Measurements from ENCODE around the gene ZNF200. TPM values are rescaled to one million over a fixed set of nuclear protein-coding genes. Genes with fewer than 3 reads are reported as not detected.
"Not testable (repeated sequence)": the region's sequence is repeated elsewhere in the genome, so short reads cannot be mapped to it uniquely, and the experiment has no call there.

Gene ZNF200
- total RNA-seq, 1 donor from 2014 or later: 12.4 TPM

GRCh38 chr16:3281222-3281820, 46.4 kb upstream of the ZNF200 start:
- peaks cover 19% of the 10 kb centered on the region for H3K27me3 Mint-ChIP-seq
- DNase-seq (ENCODE audit: extremely low spot score, unreplicated experiment): no peak
- peak overlapping the region; percentile 72 for H3K4me3 Mint-ChIP-seq
- H3K36me3 Mint-ChIP-seq: peaks cover 23% of the 10 kb centered on the region
- H3K27ac Mint-ChIP-seq: peak overlapping the region; percentile 43
- no peaks in the 10 kb centered on the region for H3K9me3 Mint-ChIP-seq
- peaks cover 14% of the 10 kb centered on the region for H3K4me1 Mint-ChIP-seq (ENCODE audit: unreplicated experiment)
- no peak for TF ChIP-seq CTCF (conservative IDR thresholded peaks at IDR 0.05)

GRCh38 chr16:3276679-3277078, 41.7 kb upstream of the ZNF200 start:
- Mint-ChIP-seq H3K36me3 (no peaks in the 10 kb centered on the region), H3K9me3 (no peaks in the 10 kb centered on the region), H3K27ac (no peak overlapping the region), H3K4me3 (no peak overlapping the region), H3K4me1 (ENCODE audit: unreplicated experiment) (no peaks in the 10 kb centered on the region), H3K27me3 (peaks cover 34% of the 10 kb centered on the region)
- TF ChIP-seq CTCF (conservative IDR thresholded peaks at IDR 0.05): no peak
- no peak for DNase-seq (ENCODE audit: extremely low spot score, unreplicated experiment)

GRCh38 chr16:3274947-3275346, 40.0 kb upstream of the ZNF200 start:
- H3K27me3 Mint-ChIP-seq: peaks cover 34% of the 10 kb centered on the region
- H3K4me1 Mint-ChIP-seq (ENCODE audit: unreplicated experiment): no peaks in the 10 kb centered on the region
- no peak for DNase-seq (ENCODE audit: extremely low spot score, unreplicated experiment)
- no peak overlapping the region for H3K4me3 Mint-ChIP-seq
- no peak for TF ChIP-seq CTCF (conservative IDR thresholded peaks at IDR 0.05)
- no peaks in the 10 kb centered on the region for H3K36me3 Mint-ChIP-seq
- H3K27ac Mint-ChIP-seq: no peak overlapping the region
- no peaks in the 10 kb centered on the region for H3K9me3 Mint-ChIP-seq

GRCh38 chr16:3274490-3274889, 39.5 kb upstream of the ZNF200 start:
- H3K27ac Mint-ChIP-seq: no peak overlapping the region
- H3K27me3 Mint-ChIP-seq: peaks cover 34% of the 10 kb centered on the region
- no peak for DNase-seq (ENCODE audit: extremely low spot score, unreplicated experiment)
- H3K4me1 Mint-ChIP-seq (ENCODE audit: unreplicated experiment): no peaks in the 10 kb centered on the region
- TF ChIP-seq CTCF (conservative IDR thresholded peaks at IDR 0.05): no peak
- no peaks in the 10 kb centered on the region for H3K36me3 Mint-ChIP-seq
- H3K9me3 Mint-ChIP-seq: no peaks in the 10 kb centered on the region
- H3K4me3 Mint-ChIP-seq: no peak overlapping the region

- not testable (repeated sequence) for H3K36me3 Mint-ChIP-seq; H3K4me3 Mint-ChIP-seq; DNase-seq (ENCODE audit: extremely low spot score, unreplicated experiment); H3K9me3 Mint-ChIP-seq; H3K4me1 Mint-ChIP-seq (ENCODE audit: unreplicated experiment); H3K27ac Mint-ChIP-seq
- peaks cover 17% of the 10 kb centered on the region for H3K27me3 Mint-ChIP-seq
Measured at GRCh38 chr16:3271281-3271680, 36.3 kb upstream of the ZNF200 start.

GRCh38 chr16:3270718-3271117, 35.8 kb upstream of the ZNF200 start:
- not testable (repeated sequence) for H3K9me3 Mint-ChIP-seq; H3K4me1 Mint-ChIP-seq (ENCODE audit: unreplicated experiment); H3K36me3 Mint-ChIP-seq; DNase-seq (ENCODE audit: extremely low spot score, unreplicated experiment); H3K4me3 Mint-ChIP-seq; H3K27ac Mint-ChIP-seq
- H3K27me3 Mint-ChIP-seq: peaks cover 15% of the 10 kb centered on the region

- H3K9me3 Mint-ChIP-seq: no peaks in the 10 kb centered on the region
- no peaks in the 10 kb centered on the region for H3K36me3 Mint-ChIP-seq
- no peak for TF ChIP-seq CTCF (conservative IDR thresholded peaks at IDR 0.05)
- H3K4me3 Mint-ChIP-seq: no peak overlapping the region
- no peak overlapping the region for H3K27ac Mint-ChIP-seq
- peaks cover 4% of the 10 kb centered on the region for H3K27me3 Mint-ChIP-seq
- H3K4me1 Mint-ChIP-seq (ENCODE audit: unreplicated experiment): peaks cover 4% of the 10 kb centered on the region
- DNase-seq (ENCODE audit: extremely low spot score, unreplicated experiment): no peak
Measured at GRCh38 chr16:3268294-3268693, 33.3 kb upstream of the ZNF200 start.
